HEK293 (cell line): ENCODE measurements around the gene HINT2.

Experiments
- CTCF ChIP-seq: fragments of 450-650 bp; formaldehyde crosslinking; IDR thresholded peaks from 2 replicates; pipeline ENCODE4 v1.5.1; 2016; ENCODE audit warnings: missing biosample characterization, missing genetic modification characterization
- HOXC10 ChIP-seq: sonication (generic); formaldehyde crosslinking; IDR thresholded peaks from 2 replicates; pipeline ENCODE4 v1.8.1; 2023; ENCODE audit warnings: mild to moderate bottlenecking, missing genetic modification reagents
- PRDM1 ChIP-seq: fragments of 450-650 bp; formaldehyde crosslinking; IDR thresholded peaks from 2 replicates; pipeline ENCODE4; 2016; ENCODE audit warnings: missing biosample characterization, missing genetic modification characterization
- ZNF140 ChIP-seq: fragments of 450-650 bp; formaldehyde crosslinking; IDR thresholded peaks from 2 replicates; pipeline ENCODE4 v1.5.1; 2016; ENCODE audit warnings: missing biosample characterization, missing genetic modification characterization
- ZNF280C ChIP-seq: fragments of 450-650 bp; formaldehyde crosslinking; IDR thresholded peaks from 2 replicates; pipeline ENCODE4 v1.5.1; 2016; ENCODE audit warnings: missing biosample characterization, missing genetic modification characterization
- ZNF280D ChIP-seq: fragments of 450-650 bp; formaldehyde crosslinking; IDR thresholded peaks from 2 replicates; pipeline ENCODE4 v1.5.1; 2016; ENCODE audit warnings: missing biosample characterization, missing genetic modification characterization
- ZNF311 ChIP-seq: fragments of 450-650 bp; formaldehyde crosslinking; IDR thresholded peaks from 2 replicates; pipeline ENCODE4 v1.5.1; 2017; ENCODE audit warnings: missing biosample characterization, missing genetic modification characterization, borderline replicate concordance
- ZNF561 ChIP-seq: fragments of 450-650 bp; IDR thresholded peaks from 2 replicates; pipeline ENCODE4 v1.5.1; 2018; ENCODE audit warnings: missing biosample characterization, missing genetic modification characterization, borderline replicate concordance

- TF ChIP-seq ZNF311 (tag by site-specific recombination) (no peak), CTCF (tag by site-specific recombination) (no peak), HOXC10 (CRISPR knock-in tag) (no peak), ZNF280C (tag by site-specific recombination) (no peak), ZNF280D (tag by site-specific recombination) (no peak), PRDM1 (tag by site-specific recombination) (no peak), ZNF561 (no peak), ZNF140 (tag by site-specific recombination) (no peak)
Observed at GRCh38 chr9:35771075-35771433, 43.8 kb downstream of the HINT2 start.
